IMR-90 (cell line): ENCODE data around the gene FANCG. TPM values are rescaled to one million over a fixed set of nuclear protein-coding genes. Genes with fewer than 3 reads are reported as not detected.

Experiments
- ATAC-seq: fragments of 200-7000 bp; cut with Tn5 transposase; 2 replicates; pipeline ENCODE4 v1.9.1; 2020; ENCODE audit warnings: low read depth, mild to moderate bottlenecking, moderate library complexity
- BruUV-seq: library from RNA; stranded (reverse); fragments of 400-500 nt; replicated peaks from 2 replicates; lab custom pipeline; 2021; lab: Mats Ljungman, UMichigan
- CTCF ChIA-PET: fragments of 300-600 bp; formaldehyde crosslinking; extraction: SDS; loops from one replicate; lab custom pipeline; 2021; ENCODE audit warnings: antibody characterized with exemption; lab: Yijun Ruan, JAX
- POLR2A ChIA-PET: fragments of 300-600 bp; sonication (Branson Sonifier 250); formaldehyde crosslinking; loops from one replicate; lab custom pipeline; 2022; ENCODE audit warnings: antibody characterized with exemption; ENCODE audit not compliant: unreplicated experiment; lab: Charles Lee
- DNase-seq: peaks from one replicate; pipeline ENCODE4 v3.0.0; 2013
- H2AFZ ChIP-seq: replicated peaks from 2 replicates; pipeline ENCODE3; 2013; ENCODE audit warnings: low read length, mild to moderate bottlenecking; ENCODE audit not compliant: poor library complexity
- H2AK5ac ChIP-seq: 2 replicates; pipeline ENCODE4 v1.6.1; 2013; ENCODE audit warnings: low read depth, low read length, inconsistent platforms
- H2AK9ac ChIP-seq: replicated peaks from 2 replicates; pipeline ENCODE3; 2013; ENCODE audit warnings: mild to moderate bottlenecking, low read depth, low read length, moderate library complexity; ENCODE audit not compliant: poor library complexity
- H2BK120ac ChIP-seq: 2 replicates; pipeline ENCODE4 v1.6.1; 2013; ENCODE audit warnings: low read depth, low read length, inconsistent platforms
- H2BK15ac ChIP-seq: 3 replicates; pipeline ENCODE4 v1.6.1; 2013; ENCODE audit warnings: low read depth, low read length, inconsistent platforms
- H2BK20ac ChIP-seq: 2 replicates; pipeline ENCODE4 v1.6.1; 2013; ENCODE audit warnings: low read depth, mild to moderate bottlenecking, inconsistent platforms, low read length, moderate library complexity
- H2BK5ac ChIP-seq: 2 replicates; pipeline ENCODE4 v1.6.1; 2013; ENCODE audit warnings: mild to moderate bottlenecking, low read depth, low read length, inconsistent platforms; ENCODE audit not compliant: poor library complexity, severe bottlenecking
- H3K14ac ChIP-seq: replicated peaks from 2 replicates; pipeline ENCODE4 v1.6.1; 2013; ENCODE audit warnings: low read depth, low read length, inconsistent platforms
- H3K18ac ChIP-seq: 2 replicates; pipeline ENCODE4 v1.6.1; 2013; ENCODE audit warnings: low read depth, low read length, control low read depth
- H3K23ac ChIP-seq: 2 replicates; pipeline ENCODE4 v1.6.1; 2013; ENCODE audit warnings: low read depth, low read length, inconsistent platforms
- H3K27ac ChIP-seq: 2 replicates; pipeline ENCODE4 v1.5.1; 2013; ENCODE audit warnings: mild to moderate bottlenecking, control low read depth, low read length; ENCODE audit not compliant: insufficient read depth
- H3K27me3 ChIP-seq: 2 replicates; pipeline ENCODE4 v1.6.1; 2013; ENCODE audit warnings: low read length; ENCODE audit not compliant: control insufficient read depth, insufficient read depth
- H3K36me3 ChIP-seq: 2 replicates; pipeline ENCODE4 v1.6.1; 2013; ENCODE audit warnings: low read length, mixed read lengths; ENCODE audit not compliant: control insufficient read depth, insufficient read depth
- H3K4ac ChIP-seq: 2 replicates; pipeline ENCODE4 v1.6.1; 2013; ENCODE audit warnings: low read depth, low read length, inconsistent platforms
- H3K4me1 ChIP-seq: 2 replicates; pipeline ENCODE4 v1.6.1; 2013; ENCODE audit warnings: low read length, mixed read lengths; ENCODE audit not compliant: control insufficient read depth, insufficient read depth
- H3K4me2 ChIP-seq: 2 replicates; pipeline ENCODE4 v1.6.1; 2013; ENCODE audit warnings: low read depth, mild to moderate bottlenecking, control low read depth, low read length, moderate library complexity
- H3K4me3 ChIP-seq: 2 replicates; pipeline ENCODE4 v1.5.1; 2013; ENCODE audit warnings: low read depth, mild to moderate bottlenecking, control low read depth, low read length, moderate library complexity; ENCODE audit not compliant: insufficient read depth
- H3K56ac ChIP-seq: 2 replicates; pipeline ENCODE4 v1.6.1; 2013; ENCODE audit warnings: low read length, inconsistent platforms; ENCODE audit not compliant: insufficient read depth; ENCODE audit errors: extremely low read depth
- H3K79me1 ChIP-seq, 2 experiments: 2 replicates each; pipeline ENCODE4 v1.6.1; 2013; ENCODE audit warnings: low read length in 2 of 2, inconsistent platforms in 1 of 2, low read depth in 1 of 2
- H3K9ac ChIP-seq: 2 replicates; pipeline ENCODE4 v1.6.1; 2013; ENCODE audit warnings: low read depth, low read length, control low read depth
- H3K9me1 ChIP-seq: 2 replicates; pipeline ENCODE4 v1.6.1; 2013; ENCODE audit warnings: low read length, inconsistent platforms; ENCODE audit not compliant: insufficient read depth
- H3K9me3 ChIP-seq: 2 replicates; pipeline ENCODE4 v1.6.1; 2013; ENCODE audit warnings: low read length; ENCODE audit not compliant: control insufficient read depth, insufficient read depth
- H4K20me1 ChIP-seq: 2 replicates; pipeline ENCODE4 v1.6.1; 2013; ENCODE audit warnings: low read length, inconsistent platforms; ENCODE audit not compliant: insufficient read depth
- H4K5ac ChIP-seq: 2 replicates; pipeline ENCODE4 v1.6.1; 2013; ENCODE audit warnings: mild to moderate bottlenecking, low read depth, low read length, control low read depth
- H4K8ac ChIP-seq, 2 experiments: 2 replicates each; pipeline ENCODE4 v1.6.1; 2013; ENCODE audit warnings: low read depth in 2 of 2, low read length in 2 of 2, control low read depth in 1 of 2, inconsistent platforms in 1 of 2
- H4K91ac ChIP-seq: 2 replicates; pipeline ENCODE4 v1.6.1; 2013; ENCODE audit warnings: low read depth, low read length, inconsistent platforms; ENCODE audit not compliant: insufficient read depth
- BHLHE40 ChIP-seq: fragments of 150-350 bp; IDR thresholded peaks from 2 replicates; pipeline ENCODE4 v1.6.1; 2016; ENCODE audit warnings: mild to moderate bottlenecking, low read depth, low read length
- CHD1 ChIP-seq: IDR thresholded peaks from 2 replicates; pipeline ENCODE4 v1.6.1; 2012; ENCODE audit warnings: low read depth, low read length, improper control_type of control experiment
- NFE2L2 ChIP-seq: fragments of 150-350 bp; IDR thresholded peaks from 2 replicates; pipeline ENCODE4 v1.6.1; 2016; ENCODE audit warnings: low read depth, mild to moderate bottlenecking, low read length
- RAD21 ChIP-seq: IDR thresholded peaks from 2 replicates; pipeline ENCODE4 v1.6.1; 2012; ENCODE audit warnings: low read length, improper control_type of control experiment
- RCOR1 ChIP-seq: IDR thresholded peaks from 2 replicates; pipeline ENCODE4 v1.6.1; 2012; ENCODE audit warnings: mild to moderate bottlenecking, low read length, improper control_type of control experiment; ENCODE audit not compliant: insufficient replicate concordance
- SMC3 ChIP-seq: fragments of 150-350 bp; IDR thresholded peaks from 2 replicates; pipeline ENCODE4 v1.6.1; 2016; ENCODE audit warnings: low read depth, mild to moderate bottlenecking, antibody characterized with exemption, low read length, moderate library complexity
- WGBS, 2 experiments: methylation state at CpG; one replicate each; pipeline versions ENCODE4 v1.1.5 to v1.1.7; 2013; ENCODE audit warnings: missing lambda C conversion rate in 2 of 2; ENCODE audit not compliant: insufficient read length in 1 of 2; ENCODE audit errors: extremely low coverage in 2 of 2; 5-methylcytosine and 5-hydroxymethylcytosine counted together
- dilution Hi-C: fragments of 300-500 bp; cut with HindIII; formaldehyde crosslinking; loops from one replicate; pipeline ENCODE4 v1.14.3; 2018; ENCODE audit warnings: low sequenced_read_pairs; ENCODE audit not compliant: unreplicated experiment
- in situ Hi-C: fragments of 300-500 bp; cut with MboI; formaldehyde crosslinking; loops from 3 replicates; pipeline ENCODE4 v1.14.3; 2019; ENCODE audit warnings: low sequenced_read_pairs, inconsistent platforms, mixed read lengths
- intact Hi-C: fragments of 100-400 bp; cut with micrococcal nuclease; formaldehyde crosslinking; loops from 2 replicates; pipeline ENCODE4 v1.10.0; 2022
- polyA plus RNA-seq, 3 experiments: library from polyadenylated mRNA; depleted of rRNA; stranded (reverse); fragments of >200 nt; gene quantifications; 2 replicates each; pipeline ENCODE4 v1.2.3, GENCODE V29; 2012; ENCODE audit warnings: low replicate concordance in 1 of 3
- total RNA-seq: library from RNA; depleted of rRNA; stranded (reverse); fragments of >200 nt; gene quantifications from 2 replicates; pipeline ENCODE4 v1.2.3, GENCODE V29; 2012
- TF ChIP-seq, protein P1 (sequence below): fragments of 150-350 bp; IDR thresholded peaks from 2 replicates; pipeline ENCODE4 v1.6.1; 2016; ENCODE audit warnings: low read depth, mild to moderate bottlenecking, low read length, moderate library complexity, borderline replicate concordance

FANCG gene
- total and polyA plus RNA-seq, 2 of the 4 experiments (the other 2 are of a cell fraction), result 16.1 to 19.3 TPM

DNA sequence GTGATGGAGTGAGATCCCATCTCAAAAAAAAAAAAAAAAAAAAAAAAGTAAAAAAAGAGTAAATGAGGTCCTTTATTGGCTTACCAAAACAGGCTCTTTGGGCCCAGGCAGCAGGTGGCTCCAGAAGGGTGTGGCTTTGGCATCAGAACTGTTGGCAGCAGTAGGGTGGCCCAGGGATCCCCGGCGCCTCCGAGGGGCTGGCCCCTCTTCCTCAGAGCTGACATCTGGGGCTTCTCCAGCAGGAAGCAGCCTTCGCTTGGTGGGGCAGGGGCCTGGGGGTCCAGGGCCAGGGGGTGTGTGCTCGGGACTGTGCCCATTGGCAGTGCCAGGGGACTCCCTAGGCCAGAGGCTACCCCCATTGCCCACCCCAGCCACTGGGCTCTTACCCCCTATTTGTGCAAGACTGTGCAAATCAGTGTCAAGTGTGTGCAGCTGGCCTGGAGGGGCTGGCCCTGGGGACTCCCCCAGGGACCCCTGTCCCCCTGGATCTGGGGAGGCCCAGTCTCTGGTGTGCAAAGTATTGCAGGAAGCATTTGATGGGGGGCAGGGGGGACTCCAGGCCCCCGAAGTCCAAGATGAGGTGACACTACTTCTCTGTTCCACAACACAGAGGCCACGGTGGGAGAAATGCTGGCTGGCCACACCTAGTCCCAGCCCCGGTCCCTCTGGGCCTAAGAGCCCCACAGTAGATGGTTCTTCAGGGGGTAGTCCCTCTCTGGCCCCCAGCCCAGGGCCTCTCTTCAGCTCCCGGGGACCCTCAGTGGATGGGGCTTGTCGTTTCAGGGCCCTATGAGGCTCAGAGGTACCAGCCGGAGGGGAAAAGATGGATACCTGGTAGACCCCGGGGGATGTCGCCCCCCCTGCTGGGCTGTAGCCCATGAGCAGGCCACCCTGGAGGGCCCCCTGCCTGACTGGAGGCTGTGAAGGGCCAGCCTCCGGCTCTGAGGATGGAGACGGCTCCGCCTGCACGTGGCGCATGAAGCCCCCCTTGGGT, 27.9 kb upstream of the FANCG start (continued):
- TF ChIP-seq RAD21, result no peak
- no peak for TF ChIP-seq NFE2L2

DNA sequence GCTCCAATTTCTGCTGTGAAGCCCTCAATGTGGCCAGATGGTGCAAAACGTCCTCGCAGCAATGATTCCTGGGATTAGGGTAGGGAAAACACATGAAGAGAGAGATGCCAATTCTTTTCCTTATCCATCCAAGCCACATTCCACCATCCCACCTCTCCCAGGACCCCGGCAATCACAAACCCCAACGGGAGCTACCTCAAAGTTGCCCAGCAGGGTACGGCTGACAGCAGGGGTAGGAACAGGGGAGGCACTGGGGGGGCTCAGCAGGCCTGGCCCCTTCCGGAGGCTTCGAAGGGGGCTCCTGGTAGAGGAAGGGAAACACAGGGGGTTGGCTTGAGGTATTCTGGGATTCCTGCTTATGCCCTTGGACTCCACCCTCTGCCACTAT, 26.6 kb upstream of the FANCG start:
- Histone ChIP-seq H3K9me1 (peaks cover 29% of the 10 kb centered on the region), H3K18ac (no peak overlapping the region), H4K8ac (no peak overlapping the region), H3K14ac (no peak overlapping the region), H2BK15ac (no peak overlapping the region), H3K4ac (no peak overlapping the region), H2AK5ac (no peak overlapping the region), H2AFZ (no peak overlapping the region), H3K4me1 (peaks cover 15% of the 10 kb centered on the region), H3K9ac (no peak overlapping the region), H3K4me2 (no peak overlapping the region), H3K27ac (no peak overlapping the region), H3K4me3 (no peak overlapping the region), H3K23ac (no peak overlapping the region), H3K27me3 (no peaks in the 10 kb centered on the region), H2AK9ac (no peak overlapping the region), H4K91ac (no peak overlapping the region), H4K5ac (no peak overlapping the region), H3K56ac (no peak overlapping the region), H3K9me3 (no peaks in the 10 kb centered on the region), H3K79me1 (peaks cover 30 to 47% of the 10 kb centered on the region in 2 experiments), H2BK120ac (no peak overlapping the region), H3K36me3 (peaks cover 37% of the 10 kb centered on the region), H2BK20ac (no peak overlapping the region), H4K20me1 (peaks cover 9% of the 10 kb centered on the region; the same call in 1 of the 2 replicates), H2BK5ac (no peak overlapping the region)
- intact Hi-C loops (no loop called here), in situ Hi-C loops (no loop called here), dilution Hi-C loops (no loop called here)
- CTCF ChIA-PET, result no interaction called here
- DNase-seq (no peak), ATAC-seq (no peak)
- POLR2A ChIA-PET, result no interaction called here
- BruUV-seq, result no TSS peak
- no peak for TF ChIP-seq SMC3
- no peak for TF ChIP-seq CHD1
- TF ChIP-seq BHLHE40, result no peak
- TF ChIP-seq, protein P1, sequence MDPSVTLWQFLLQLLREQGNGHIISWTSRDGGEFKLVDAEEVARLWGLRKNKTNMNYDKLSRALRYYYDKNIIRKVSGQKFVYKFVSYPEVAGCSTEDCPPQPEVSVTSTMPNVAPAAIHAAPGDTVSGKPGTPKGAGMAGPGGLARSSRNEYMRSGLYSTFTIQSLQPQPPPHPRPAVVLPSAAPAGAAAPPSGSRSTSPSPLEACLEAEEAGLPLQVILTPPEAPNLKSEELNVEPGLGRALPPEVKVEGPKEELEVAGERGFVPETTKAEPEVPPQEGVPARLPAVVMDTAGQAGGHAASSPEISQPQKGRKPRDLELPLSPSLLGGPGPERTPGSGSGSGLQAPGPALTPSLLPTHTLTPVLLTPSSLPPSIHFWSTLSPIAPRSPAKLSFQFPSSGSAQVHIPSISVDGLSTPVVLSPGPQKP, result no peak
- TF ChIP-seq RCOR1, result no peak
- no CpG with 5 or more reads among the region's 7 CpGs for WGBS, 2 experiments
